ENCODE data around the gene E2F2. TPM values are rescaled to one million over a fixed set of nuclear protein-coding genes. Genes with fewer than 3 reads are reported as not detected.

The E2F2 gene
- total and polyA plus RNA-seq, 2 of the 13 experiments (the other 11 are each of a cell fraction or from before 2014, with no cell fraction given): 0.65 to 6.6 TPM

- no peak for TF ChIP-seq ZNF10 (CRISPR knock-in tag; IDR thresholded peaks at IDR 0.05; ENCODE audit: borderline replicate concordance, low read depth)
- no peak for TF ChIP-seq AFF4 (CRISPR knock-in tag; IDR thresholded peaks at IDR 0.05)
- TF ChIP-seq ZKSCAN1 (IDR thresholded peaks at IDR 0.05; ENCODE audit: low read length): no peak
- TF ChIP-seq DDIT3 (CRISPR knock-in tag; IDR thresholded peaks at IDR 0.05): 0 out of 2 replicates have a peak, but pooled peaks have one; percentile 50
- TF ChIP-seq ZBTB49 (CRISPR knock-in tag; IDR thresholded peaks at IDR 0.05; ENCODE audit: borderline replicate concordance): no peak
- no peak for TF ChIP-seq CEBPZ (IDR thresholded peaks at IDR 0.05; ENCODE audit: low read length)
- peak; percentile 89 for TF ChIP-seq ARNT2 (CRISPR knock-in tag; IDR thresholded peaks at IDR 0.05; ENCODE audit: low read depth)
- TF ChIP-seq GLI4 (CRISPR knock-in tag; IDR thresholded peaks at IDR 0.05; ENCODE audit: borderline replicate concordance): no peak
- no peak for TF ChIP-seq SKIL (CRISPR knock-in tag; IDR thresholded peaks at IDR 0.05; ENCODE audit: borderline replicate concordance)
- no peak for TF ChIP-seq ETS1 (CRISPR knock-in tag; IDR thresholded peaks at IDR 0.05)
- no peak for TF ChIP-seq MZF1 (CRISPR knock-in tag; IDR thresholded peaks at IDR 0.05; ENCODE audit: borderline replicate concordance)
- no peak for TF ChIP-seq ZNF329 (CRISPR knock-in tag; IDR thresholded peaks at IDR 0.05; ENCODE audit: low read depth)
- no peak for TF ChIP-seq SMC3 (IDR thresholded peaks at IDR 0.05; ENCODE audit: low read length)
Observed at GRCh38 chr1:23559136-23559984, 28.3 kb upstream of the E2F2 start, which contains the start of gene ID3 (continued).

Measured in HepG2 (cell line).